Spleen (tissue), 7 donors: ENCODE data around the gene MUC5B.

Source experiments
- CTCF ChIP-seq, 11 experiments: fragments of 200-600 bp in 7 of 11; fragments of 450-650 bp in 4 of 11; sonication (generic) in 4 of 11; IDR thresholded peaks in 8 of 11; conservative IDR thresholded peaks in 3 of 11; 1 replicate in 7 of 11; 2 replicates in 4 of 11; pipeline versions ENCODE4 v1.4.0 to v1.8.0; 2016 to 2021; ENCODE audit warnings: antibody characterized with exemption in 11 of 11, inconsistent platforms in 4 of 11, mild to moderate bottlenecking in 1 of 11
- POLR2AphosphoS5 ChIP-seq, 3 donors: sonication (generic); formaldehyde crosslinking; IDR thresholded peaks; one replicate each; pipeline ENCODE4 v1.5.1; 2017; ENCODE audit warnings: antibody characterized with exemption in 3 of 3
- donor health status: DM: no; HTN: no; CAD: no; lungs with moderate emphysema.
- donor health status: DM: no; HTN: no; CAD: no.
- donor health status: DM: no; HTN: no; CAD: no.

- TF ChIP-seq CTCF (IDR thresholded peaks at IDR 0.05 in 8 of 11, conservative IDR thresholded peaks at IDR 0.05 in 3 of 11) (no peak), POLR2AphosphoS5 (IDR thresholded peaks at IDR 0.05) (no peak)
Observed at GRCh38 chr11:1223346-1224110, 662 bp downstream of the MUC5B start.
